Stimulated activated CD8-positive, alpha-beta memory T cell treated with anti-CD3 and anti-CD28 coated beads, Interleukin-7, amount 100 ng/mL, for 24 hours (primary cell): ENCODE measurements around the gene NDUFA8.
"Not testable (repeated sequence)": the region's sequence is repeated elsewhere in the genome, so short reads cannot be mapped to it uniquely, and the experiment has no call there.

Experiments used
- DNase-seq: peaks from one replicate; pipeline ENCODE4 v3.0.0-alpha.2; 2020; ENCODE audit warnings: low read depth

NDUFA8 gene

GRCh38 chr9:122120316-122121071 lies 39.1 kb downstream of the NDUFA8 start:
- no peak for DNase-seq

GRCh38 chr9:122119721-122120120 lies 39.9 kb downstream of the NDUFA8 start:
- no peak for DNase-seq

GRCh38 chr9:122119166-122119521 lies 40.4 kb downstream of the NDUFA8 start:
- no peak for DNase-seq

- no peak for DNase-seq
Measured at GRCh38 chr9:122118343-122119165, 41.0 kb downstream of the NDUFA8 start.

GRCh38 chr9:122117241-122117640 lies 42.3 kb downstream of the NDUFA8 start:
- not testable (repeated sequence) for DNase-seq

- no peak for DNase-seq
Measured at GRCh38 chr9:122116448-122117173, 43.0 kb downstream of the NDUFA8 start.

- no peak for DNase-seq
Measured at GRCh38 chr9:122116040-122116439, 43.5 kb downstream of the NDUFA8 start.

GRCh38 chr9:122115176-122116035 lies 44.2 kb downstream of the NDUFA8 start:
- DNase-seq = no peak

- DNase-seq = no peak
Measured at GRCh38 chr9:122113574-122113973, 46.0 kb downstream of the NDUFA8 start.

- no peak for DNase-seq
Measured at GRCh38 chr9:122112238-122112637, 47.3 kb downstream of the NDUFA8 start.

- no peak for DNase-seq
Measured at GRCh38 chr9:122111413-122112085, 48.0 kb downstream of the NDUFA8 start.

GRCh38 chr9:122110100-122110833 lies 49.3 kb downstream of the NDUFA8 start:
- no peak for DNase-seq

- DNase-seq = no peak
Measured at GRCh38 chr9:122109035-122109813, 50.4 kb downstream of the NDUFA8 start.

GRCh38 chr9:122107291-122107805 lies 52.2 kb downstream of the NDUFA8 start:
- no peak for DNase-seq

GRCh38 chr9:122106576-122106975 lies 53.0 kb downstream of the NDUFA8 start:
- no peak for DNase-seq

GRCh38 chr9:122103985-122104384 lies 55.6 kb downstream of the NDUFA8 start:
- DNase-seq = no peak

- no peak for DNase-seq
Measured at GRCh38 chr9:122102156-122102555, 57.4 kb downstream of the NDUFA8 start.

GRCh38 chr9:122100756-122101155 lies 58.8 kb downstream of the NDUFA8 start:
- DNase-seq = no peak

GRCh38 chr9:122099271-122099869 lies 60.2 kb downstream of the NDUFA8 start:
- peak; percentile 63 for DNase-seq
